DOHH2 (cell line): ENCODE results near the gene ERC2.

Source experiments
- H3F3A ChIP-seq: fragments of 200-600 bp; sonication (generic), shearing (Covaris generic); 2 replicates; pipeline ENCODE4 v1.6.0; 2016; ENCODE audit warnings: antibody characterized with exemption, mild to moderate bottlenecking; ENCODE audit not compliant: control insufficient read depth, insufficient read depth
- H3K27ac ChIP-seq: fragments of 200-600 bp; sonication (generic); 2 replicates; pipeline ENCODE4 v1.5.1; 2014; ENCODE audit warnings: low read depth, mild to moderate bottlenecking, low read length, moderate library complexity
- H3K27me3 ChIP-seq: fragments of 200-600 bp; sonication (generic); 2 replicates; pipeline ENCODE4 v1.6.1; 2014; ENCODE audit warnings: mild to moderate bottlenecking, low read length, mixed read lengths; ENCODE audit not compliant: control insufficient read depth
- H3K36me3 ChIP-seq: fragments of 200-600 bp; sonication (generic); 2 replicates; pipeline ENCODE4 v1.6.1; 2014; ENCODE audit warnings: mild to moderate bottlenecking, low read length, moderate library complexity, mixed read lengths; ENCODE audit not compliant: control insufficient read depth
- H3K4me1 ChIP-seq: fragments of 200-600 bp; sonication (generic); 2 replicates; pipeline ENCODE4 v1.6.1; 2014; ENCODE audit warnings: mild to moderate bottlenecking, low read length, mixed read lengths; ENCODE audit not compliant: control insufficient read depth
- H3K4me2 ChIP-seq: fragments of 200-600 bp; sonication (generic); 2 replicates; pipeline ENCODE4 v1.6.0; 2014; ENCODE audit warnings: mild to moderate bottlenecking, low read length, moderate library complexity
- H3K4me3 ChIP-seq: fragments of 200-600 bp; sonication (generic); 2 replicates; pipeline ENCODE4 v1.5.1; 2014; ENCODE audit warnings: mild to moderate bottlenecking, low read length, mixed read lengths
- H3K79me2 ChIP-seq: fragments of 200-600 bp; sonication (generic); 2 replicates; pipeline ENCODE4 v1.6.1; 2014; ENCODE audit warnings: mild to moderate bottlenecking, low read length, mixed read lengths; ENCODE audit not compliant: control insufficient read depth
- H3K9me2 ChIP-seq: fragments of 200-600 bp; sonication (generic); replicated peaks from 2 replicates; pipeline ENCODE4 v1.6.1; 2014; ENCODE audit warnings: mild to moderate bottlenecking, low read length, mixed read lengths; ENCODE audit not compliant: control insufficient read depth
- H3K9me3 ChIP-seq: fragments of 200-600 bp; sonication (generic); 2 replicates; pipeline ENCODE4 v1.6.1; 2014; ENCODE audit warnings: antibody characterized with exemption, low read length, mixed read lengths; ENCODE audit not compliant: control insufficient read depth, insufficient read depth
- H4K20me1 ChIP-seq: fragments of 200-600 bp; sonication (generic); 2 replicates; pipeline ENCODE4 v1.6.0; 2014; ENCODE audit warnings: low read depth, mild to moderate bottlenecking, antibody characterized with exemption, low read length, moderate library complexity; ENCODE audit not compliant: control insufficient read depth, insufficient read depth
- EZH2phosphoT487 ChIP-seq: fragments of 200-600 bp; sonication (generic); IDR thresholded peaks from 2 replicates; pipeline ENCODE4 v1.6.1; 2017; ENCODE audit warnings: borderline replicate concordance, mild to moderate bottlenecking, antibody characterized with exemption, low read length, moderate library complexity, mixed read lengths
- TF ChIP-seq, protein P1 (sequence below): fragments of 200-600 bp; sonication (generic); IDR thresholded peaks from one replicate; pipeline ENCODE4 v1.5.1; 2014; ENCODE audit warnings: antibody characterized with exemption, mild to moderate bottlenecking, low read depth, low read length; ENCODE audit not compliant: poor library complexity, severe bottlenecking

ERC2 gene

GRCh38 chr3:56452085-56452484 is 16.2 kb downstream of the ERC2 start:
- no peak for TF ChIP-seq EZH2phosphoT487
- TF ChIP-seq, protein P1, sequence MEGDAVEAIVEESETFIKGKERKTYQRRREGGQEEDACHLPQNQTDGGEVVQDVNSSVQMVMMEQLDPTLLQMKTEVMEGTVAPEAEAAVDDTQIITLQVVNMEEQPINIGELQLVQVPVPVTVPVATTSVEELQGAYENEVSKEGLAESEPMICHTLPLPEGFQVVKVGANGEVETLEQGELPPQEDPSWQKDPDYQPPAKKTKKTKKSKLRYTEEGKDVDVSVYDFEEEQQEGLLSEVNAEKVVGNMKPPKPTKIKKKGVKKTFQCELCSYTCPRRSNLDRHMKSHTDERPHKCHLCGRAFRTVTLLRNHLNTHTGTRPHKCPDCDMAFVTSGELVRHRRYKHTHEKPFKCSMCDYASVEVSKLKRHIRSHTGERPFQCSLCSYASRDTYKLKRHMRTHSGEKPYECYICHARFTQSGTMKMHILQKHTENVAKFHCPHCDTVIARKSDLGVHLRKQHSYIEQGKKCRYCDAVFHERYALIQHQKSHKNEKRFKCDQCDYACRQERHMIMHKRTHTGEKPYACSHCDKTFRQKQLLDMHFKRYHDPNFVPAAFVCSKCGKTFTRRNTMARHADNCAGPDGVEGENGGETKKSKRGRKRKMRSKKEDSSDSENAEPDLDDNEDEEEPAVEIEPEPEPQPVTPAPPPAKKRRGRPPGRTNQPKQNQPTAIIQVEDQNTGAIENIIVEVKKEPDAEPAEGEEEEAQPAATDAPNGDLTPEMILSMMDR, result no peak
- Histone ChIP-seq H3K27me3 (peaks cover 3% of the 10 kb centered on the region; the same call in 1 of the 2 replicates), H3K4me1 (no peaks in the 10 kb centered on the region), H3K9me3 (no peaks in the 10 kb centered on the region), H3K36me3 (no peaks in the 10 kb centered on the region), H3K4me2 (no peak overlapping the region), H3K9me2 (no peaks in the 10 kb centered on the region), H3K79me2 (no peaks in the 10 kb centered on the region), H3K27ac (no peak overlapping the region), H4K20me1 (no peaks in the 10 kb centered on the region), H3F3A (no peaks in the 10 kb centered on the region), H3K4me3 (no peak overlapping the region)

DNA sequence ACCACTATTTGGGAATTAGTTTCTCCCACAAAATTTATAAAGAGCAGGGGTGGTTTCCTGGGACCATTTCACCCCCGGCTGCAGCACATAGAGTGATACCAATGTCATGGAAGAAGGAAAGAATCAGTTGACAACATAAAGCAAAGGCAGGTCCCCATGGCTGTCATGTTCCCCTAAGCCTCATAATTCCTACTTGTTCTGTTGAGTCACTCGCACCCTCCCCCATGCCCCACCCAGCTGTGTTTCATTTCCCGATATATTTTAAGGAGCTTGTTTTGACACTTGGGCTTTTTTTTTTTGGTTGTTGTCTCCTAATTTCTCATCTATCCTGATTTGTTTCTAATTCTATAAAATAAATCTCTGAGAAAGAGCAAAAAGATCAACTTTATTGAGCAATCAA is 24.9 kb downstream of the ERC2 start:
- no peak overlapping the region for H3K27ac ChIP-seq
- H3K9me2 ChIP-seq, result no peaks in the 10 kb centered on the region
- H3K4me3 ChIP-seq, result no peak overlapping the region
- no peak for TF ChIP-seq EZH2phosphoT487
- TF ChIP-seq, protein P1, result no peak
- no peaks in the 10 kb centered on the region for H3K27me3 ChIP-seq
- H3K36me3 ChIP-seq, result no peaks in the 10 kb centered on the region
- no peaks in the 10 kb centered on the region for H4K20me1 ChIP-seq
- H3K4me1 ChIP-seq, result 0 out of 2 replicates have a peak, but pooled peaks cover 3% of the 10 kb centered on the region
- H3F3A ChIP-seq, result no peaks in the 10 kb centered on the region
- no peaks in the 10 kb centered on the region; the same call in 1 of the 2 replicates for H3K9me3 ChIP-seq
- no peaks in the 10 kb centered on the region for H3K79me2 ChIP-seq
- no peak overlapping the region for H3K4me2 ChIP-seq

- H3K9me2 ChIP-seq, result no peaks in the 10 kb centered on the region
These were observed 39.6 kb downstream of the ERC2 start for GRCh38 chr3:56428667-56429066.

More at GRCh38 chr3:56428667-56429066, 39.6 kb downstream of the ERC2 start:
- Histone ChIP-seq H3K4me1 (no peaks in the 10 kb centered on the region), H3K9me3 (no peaks in the 10 kb centered on the region), H3K4me3 (no peak overlapping the region), H4K20me1 (no peaks in the 10 kb centered on the region), H3K4me2 (no peak overlapping the region), H3K27ac (no peak overlapping the region), H3K27me3 (no peaks in the 10 kb centered on the region), H3K79me2 (no peaks in the 10 kb centered on the region), H3F3A (no peaks in the 10 kb centered on the region), H3K36me3 (no peaks in the 10 kb centered on the region)
- TF ChIP-seq EZH2phosphoT487, result no peak
- TF ChIP-seq, protein P1, result no peak
